Transverse colon (tissue), 4 donors: Measurements from ENCODE around the gene MREG. TPM values are rescaled to one million over a fixed set of nuclear protein-coding genes. Genes with fewer than 3 reads are reported as not detected.

ENCODE experiments used
- DNase-seq: peaks from one replicate; pipeline ENCODE4 v3.0.0-alpha.2; 2019
- H3K27ac ChIP-seq, 4 donors: fragments of 200-600 bp; sonication (generic); 2 replicates each; pipeline ENCODE4 v1.5.1; 2016 to 2018; ENCODE audit warnings: inconsistent platforms in 4 of 4
- H3K27me3 ChIP-seq: fragments of 200-600 bp; sonication (generic); 2 replicates; pipeline ENCODE4 v1.5.1; 2017; ENCODE audit warnings: inconsistent platforms
- H3K36me3 ChIP-seq, 4 donors: fragments of 200-600 bp; sonication (generic); 2 replicates each; pipeline ENCODE4 v1.5.1; 2017 to 2019; ENCODE audit warnings: inconsistent platforms in 4 of 4
- H3K4me1 ChIP-seq, 4 donors: fragments of 200-600 bp; sonication (generic); 2 replicates each; pipeline ENCODE4 v1.5.1; 2017 to 2020; ENCODE audit warnings: inconsistent platforms in 4 of 4
- H3K4me3 ChIP-seq, 4 donors: fragments of 200-600 bp; sonication (generic); 1 replicate in 1 of 4; 2 replicates in 3 of 4; pipeline versions ENCODE4 v1.5.1 to v1.6.1; 2017 to 2019; ENCODE audit warnings: inconsistent platforms in 4 of 4
- H3K9me3 ChIP-seq, 2 donors: fragments of 200-600 bp; sonication (generic); 2 replicates each; pipeline ENCODE4 v1.5.1; 2017 to 2019; ENCODE audit warnings: inconsistent platforms in 2 of 2
- CTCF ChIP-seq, 5 experiments: fragments of 200-600 bp in 3 of 5; fragments of 450-650 bp in 2 of 5; sonication (generic) in 3 of 5; IDR thresholded peaks; 1 replicate in 2 of 5; 2 replicates in 3 of 5; pipeline ENCODE4 v1.5.1; 2016 to 2017; ENCODE audit warnings: antibody characterized with exemption in 5 of 5, inconsistent platforms in 3 of 5, mild to moderate bottlenecking in 2 of 5, moderate library complexity in 1 of 5
- EP300 ChIP-seq: sonication (generic); formaldehyde crosslinking; IDR thresholded peaks from one replicate; pipeline ENCODE4 v1.6.1; 2017; ENCODE audit warnings: antibody characterized with exemption, low read depth
- POLR2A ChIP-seq: fragments of 450-650 bp; IDR thresholded peaks from one replicate; pipeline ENCODE4 v1.6.1; 2016; ENCODE audit warnings: antibody characterized with exemption, mild to moderate bottlenecking, moderate library complexity
- POLR2AphosphoS5 ChIP-seq, 3 donors: sonication (generic); formaldehyde crosslinking; IDR thresholded peaks; one replicate each; pipeline ENCODE4 v1.6.1; 2016; ENCODE audit warnings: antibody characterized with exemption in 3 of 3
- WGBS, 2 donors: methylation state at CpG; one replicate each; pipeline ENCODE4 v1.1.5; 2018; ENCODE audit warnings: low coverage in 1 of 2; 5-methylcytosine and 5-hydroxymethylcytosine counted together
- in situ Hi-C, 4 donors: fragments of 200-750 bp; cut with MboI; loops; one replicate each; pipeline versions ENCODE4 v1.15.0 to v1.15.1; 2017; ENCODE audit warnings: low sequenced_read_pairs in 3 of 4, low pct_ligation_motif_present in 1 of 4, low pct_unique_long_range_greater_than_20kb in 1 of 4
- intact Hi-C: fragments of 100-400 bp; cut with DNase I; formaldehyde crosslinking; loops from one replicate; pipeline ENCODE4 v1.15.1; 2023; ENCODE audit warnings: low total_unique reads
- total RNA-seq, 4 donors: library from RNA; depleted of rRNA; stranded (reverse); fragments of >200 nt; gene quantifications; one replicate each; pipeline ENCODE4 v1.1.0, GENCODE V29; 2016

Gene MREG
- total RNA-seq, 4 donors from 2014 or later = 1.5 to 8.5 (median 5.1) TPM

GRCh38 chr2:216055680-216056079, 42.3 kb upstream of the MREG start:
- 92 to 95% methylated on average over 4 of the region's 4 CpGs for WGBS, 2 donors
- H3K9me3 ChIP-seq = no peaks in the 10 kb centered on the region
- peaks cover 4 to 24% (median 9%) of the 10 kb centered on the region in 4 donors for H3K4me1 ChIP-seq
- in situ Hi-C loops = no loop called here
- intact Hi-C loops = no loop called here
- H3K36me3 ChIP-seq = no peaks in the 10 kb centered on the region
- DNase-seq = no peak
- H3K4me3 ChIP-seq = no peak overlapping the region
- no peak for TF ChIP-seq POLR2A
- TF ChIP-seq EP300 = no peak
- TF ChIP-seq POLR2AphosphoS5 (IDR thresholded peaks at IDR 0.05) = no peak
- TF ChIP-seq CTCF (IDR thresholded peaks at IDR 0.05) = no peak
- H3K27ac ChIP-seq = no peak overlapping the region
- H3K27me3 ChIP-seq = no peaks in the 10 kb centered on the region

GRCh38 chr2:216052420-216052819, 39.1 kb upstream of the MREG start:
- Histone ChIP-seq H3K4me1 (peaks cover 0 to 11% (median 7%) of the 10 kb centered on the region in 4 donors), H3K4me3 (no peak overlapping the region), H3K9me3 (no peaks in the 10 kb centered on the region), H3K27me3 (no peaks in the 10 kb centered on the region), H3K36me3 (peaks cover 0 to 5% (median 0%) of the 10 kb centered on the region in 4 donors), H3K27ac (no peak overlapping the region)
- TF ChIP-seq POLR2A = no peak
- TF ChIP-seq CTCF (IDR thresholded peaks at IDR 0.05) = no peak
- TF ChIP-seq EP300 = no peak
- DNase-seq = no peak
- 90 to 100% methylated on average over 2 of the region's 2 CpGs for WGBS, 2 donors
- intact Hi-C loops (no loop called here), in situ Hi-C loops (no loop called here)

GRCh38 chr2:216051350-216051749, 38.0 kb upstream of the MREG start:
- 90 to 94% methylated on average over 3 of the region's 3 CpGs for WGBS, 2 donors
- in situ Hi-C loops = no loop called here
- no peak for DNase-seq
- no peak overlapping the region for H3K4me3 ChIP-seq
- no peak overlapping the region for H3K27ac ChIP-seq
- TF ChIP-seq POLR2AphosphoS5 (IDR thresholded peaks at IDR 0.05) (no peak), POLR2A (no peak), CTCF (IDR thresholded peaks at IDR 0.05) (no peak), EP300 (no peak)
- H3K27me3 ChIP-seq = no peaks in the 10 kb centered on the region
- H3K9me3 ChIP-seq = no peaks in the 10 kb centered on the region
- H3K4me1 ChIP-seq = peaks cover 0 to under 1% (median 0%) of the 10 kb centered on the region in 4 donors
- H3K36me3 ChIP-seq = peaks cover 0 to 5% (median 0%) of the 10 kb centered on the region in 4 donors
- intact Hi-C loops = no loop called here

- TF ChIP-seq POLR2A = no peak
- TF ChIP-seq POLR2AphosphoS5 (IDR thresholded peaks at IDR 0.05) = no peak
- TF ChIP-seq CTCF (IDR thresholded peaks at IDR 0.05) = no peak
- TF ChIP-seq EP300 = no peak
- WGBS, 2 donors = 91 to 92% methylated on average over 2 of the region's 2 CpGs
- no peak for DNase-seq
- Histone ChIP-seq H3K4me3 (no peak overlapping the region), H3K4me1 (no peaks in the 10 kb centered on the region), H3K27ac (no peak overlapping the region), H3K27me3 (no peaks in the 10 kb centered on the region), H3K9me3 (no peaks in the 10 kb centered on the region), H3K36me3 (peaks cover 0 to 5% (median 0%) of the 10 kb centered on the region in 4 donors)
- intact Hi-C loops (no loop called here), in situ Hi-C loops (loop anchor here in 1 of 4 donors (25.0 kb wide), 1 partner anchor 613 kb away; no protein-coding TSS in a partner anchor)
These were observed 36.1 kb upstream of the MREG start for GRCh38 chr2:216049452-216049851.
